ENCODE data around the gene ALK.

ALK gene

GRCh38 chr2:29872870-29873269 is 48.5 kb downstream of the ALK start:
- TF ChIP-seq, protein P1, sequence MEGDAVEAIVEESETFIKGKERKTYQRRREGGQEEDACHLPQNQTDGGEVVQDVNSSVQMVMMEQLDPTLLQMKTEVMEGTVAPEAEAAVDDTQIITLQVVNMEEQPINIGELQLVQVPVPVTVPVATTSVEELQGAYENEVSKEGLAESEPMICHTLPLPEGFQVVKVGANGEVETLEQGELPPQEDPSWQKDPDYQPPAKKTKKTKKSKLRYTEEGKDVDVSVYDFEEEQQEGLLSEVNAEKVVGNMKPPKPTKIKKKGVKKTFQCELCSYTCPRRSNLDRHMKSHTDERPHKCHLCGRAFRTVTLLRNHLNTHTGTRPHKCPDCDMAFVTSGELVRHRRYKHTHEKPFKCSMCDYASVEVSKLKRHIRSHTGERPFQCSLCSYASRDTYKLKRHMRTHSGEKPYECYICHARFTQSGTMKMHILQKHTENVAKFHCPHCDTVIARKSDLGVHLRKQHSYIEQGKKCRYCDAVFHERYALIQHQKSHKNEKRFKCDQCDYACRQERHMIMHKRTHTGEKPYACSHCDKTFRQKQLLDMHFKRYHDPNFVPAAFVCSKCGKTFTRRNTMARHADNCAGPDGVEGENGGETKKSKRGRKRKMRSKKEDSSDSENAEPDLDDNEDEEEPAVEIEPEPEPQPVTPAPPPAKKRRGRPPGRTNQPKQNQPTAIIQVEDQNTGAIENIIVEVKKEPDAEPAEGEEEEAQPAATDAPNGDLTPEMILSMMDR (IDR thresholded peaks at IDR 0.05): no peak
- H3K27ac ChIP-seq: no peak overlapping the region
- no peak overlapping the region for H3K4me3 ChIP-seq
- no peak for DNase-seq (ENCODE audit: low spot score)

GRCh38 chr2:29871541-29871940 is 49.8 kb downstream of the ALK start:
- Histone ChIP-seq H3K27ac (no peak overlapping the region), H3K4me3 (no peak overlapping the region)
- no peak for DNase-seq (ENCODE audit: low spot score)
- TF ChIP-seq, protein P1 (IDR thresholded peaks at IDR 0.05): no peak

DNA sequence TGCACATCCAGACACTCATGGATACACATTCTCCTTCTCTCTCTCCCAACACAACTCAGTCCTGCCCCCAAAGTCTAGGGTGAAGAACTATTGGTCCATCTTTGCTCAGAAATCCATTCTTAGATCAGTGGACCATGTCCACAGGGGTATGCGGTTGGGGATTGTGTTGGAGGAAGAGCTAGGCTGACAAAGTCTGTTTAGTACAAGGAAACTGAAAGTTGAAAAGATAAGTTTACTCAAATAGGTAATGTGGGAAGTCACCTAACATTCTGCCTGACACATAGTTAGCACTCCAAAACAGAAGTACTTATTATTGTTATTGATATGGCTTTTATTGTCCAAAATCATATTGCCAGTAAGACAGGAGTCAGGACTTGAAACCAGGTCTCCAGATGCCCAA is 55.9 kb downstream of the ALK start:
- Histone ChIP-seq H3K4me3 (no peak overlapping the region), H3K27ac (no peak overlapping the region)
- DNase-seq (ENCODE audit: low spot score): no peak
- TF ChIP-seq, protein P1 (IDR thresholded peaks at IDR 0.05): no peak

DNA sequence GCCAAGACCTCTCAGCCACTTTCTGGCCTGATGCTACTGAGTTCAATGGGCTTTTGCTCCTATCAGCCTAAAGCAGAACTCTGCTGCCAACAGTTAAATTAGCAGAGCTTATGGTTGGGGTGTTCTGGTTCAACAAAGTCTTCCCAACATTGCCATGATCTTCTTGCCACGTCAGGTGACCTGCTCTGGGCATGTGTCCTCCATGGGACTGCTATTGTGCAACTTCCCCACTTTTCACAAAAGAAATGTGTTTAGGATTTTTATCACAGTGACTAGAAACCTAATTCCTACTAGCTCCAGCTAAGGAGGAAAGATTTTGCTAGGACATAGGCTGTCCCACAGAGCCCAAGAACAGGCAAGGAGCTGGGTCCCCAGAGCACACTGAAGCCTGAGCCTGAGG is 56.4 kb downstream of the ALK start:
- no peak overlapping the region for H3K4me3 ChIP-seq
- DNase-seq (ENCODE audit: low spot score): no peak
- H3K27ac ChIP-seq: no peak overlapping the region
- TF ChIP-seq, protein P1 (IDR thresholded peaks at IDR 0.05): no peak

- Histone ChIP-seq H3K4me3 (no peak overlapping the region), H3K27ac (no peak overlapping the region)
- TF ChIP-seq, protein P1 (IDR thresholded peaks at IDR 0.05): no peak
- DNase-seq (ENCODE audit: low spot score): no peak
Observed at GRCh38 chr2:29855924-29856639, 65.3 kb downstream of the ALK start.

DNA sequence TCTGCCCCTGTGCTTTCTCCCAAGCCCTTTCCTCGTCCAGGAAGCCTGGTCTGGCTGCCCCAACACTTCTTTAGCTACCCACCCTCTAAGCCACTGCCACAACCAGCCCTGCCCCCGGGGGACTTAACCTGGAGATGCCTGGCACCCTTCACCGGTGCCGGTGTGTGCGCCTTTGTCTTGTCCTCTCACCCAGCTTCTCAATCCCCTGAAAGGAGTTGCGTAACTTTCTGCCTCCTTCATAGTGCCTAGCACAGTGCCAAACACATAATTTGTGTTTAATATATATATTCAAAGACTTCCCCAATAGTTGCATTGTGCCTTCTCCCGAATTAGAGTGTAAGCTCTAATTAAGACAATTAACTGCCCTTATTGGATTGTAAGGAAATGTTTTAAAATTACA is 70.6 kb downstream of the ALK start:
- DNase-seq (ENCODE audit: low spot score): no peak
- TF ChIP-seq, protein P1 (IDR thresholded peaks at IDR 0.05): no peak
- no peak overlapping the region for H3K27ac ChIP-seq
- H3K4me3 ChIP-seq: no peak overlapping the region

- TF ChIP-seq, protein P1 (IDR thresholded peaks at IDR 0.05): no peak
- Histone ChIP-seq H3K4me3 (no peak overlapping the region), H3K27ac (no peak overlapping the region)
- DNase-seq (ENCODE audit: low spot score): no peak
Observed at GRCh38 chr2:29848566-29849310, 72.6 kb downstream of the ALK start.
